SK-N-SH treated with all-trans-retinoic acid at 6 μM for 48 hours (cell line): Measurements from ENCODE around the gene PTX4.

Experiments
- ATAC-seq: fragments of 200-7000 bp; cut with Tn5 transposase; 3 replicates; pipeline ENCODE4 v1.9.1; 2020; ENCODE audit warnings: mild to moderate bottlenecking, moderate library complexity
- ARNTL ChIP-seq: fragments of 450-650 bp; formaldehyde crosslinking; IDR thresholded peaks from 2 replicates; pipeline ENCODE4 v1.5.0; 2020; ENCODE audit warnings: low read depth, mild to moderate bottlenecking, moderate library complexity, borderline replicate concordance
- BACH2 ChIP-seq: fragments of 250-450 bp; sonication (Bioruptor Pico); IDR thresholded peaks from 2 replicates; pipeline ENCODE4 v1.9.0; 2021; ENCODE audit warnings: mild to moderate bottlenecking, borderline replicate concordance
- CSDC2 ChIP-seq: fragments of 250-450 bp; sonication (Bioruptor Pico); IDR thresholded peaks from 2 replicates; pipeline ENCODE4 v1.5.0; 2020; ENCODE audit warnings: mild to moderate bottlenecking, moderate library complexity
- ESRRG ChIP-seq: fragments of 250-450 bp; sonication (Bioruptor Pico); IDR thresholded peaks from 2 replicates; pipeline ENCODE4 v1.6.1; 2021; ENCODE audit warnings: mild to moderate bottlenecking
- GLIS3 ChIP-seq: fragments of 250-450 bp; sonication (Bioruptor Pico); IDR thresholded peaks from 2 replicates; pipeline ENCODE4 v1.5.0; 2020; ENCODE audit warnings: mild to moderate bottlenecking, moderate library complexity
- ISL1 ChIP-seq: fragments of 250-450 bp; sonication (Bioruptor Pico); IDR thresholded peaks from 2 replicates; pipeline ENCODE4 v2.1.2; 2022; ENCODE audit warnings: mild to moderate bottlenecking, moderate library complexity
- OSR1 ChIP-seq: fragments of 250-450 bp; sonication (Bioruptor Pico); IDR thresholded peaks from 2 replicates; pipeline ENCODE4 v1.8.0; 2022; ENCODE audit warnings: moderate library complexity, mild to moderate bottlenecking, inconsistent platforms
- PPARA ChIP-seq: fragments of 250-450 bp; sonication (Bioruptor Pico); IDR thresholded peaks from 2 replicates; pipeline ENCODE4 v1.5.0; 2020; ENCODE audit warnings: mild to moderate bottlenecking, borderline replicate concordance
- SNAI2 ChIP-seq: fragments of 250-450 bp; sonication (Bioruptor Pico); IDR thresholded peaks from 2 replicates; pipeline ENCODE4 v1.5.0; 2020; ENCODE audit warnings: mild to moderate bottlenecking, moderate library complexity
- TOX ChIP-seq: fragments of 250-450 bp; sonication (Bioruptor Pico); IDR thresholded peaks from 2 replicates; pipeline ENCODE4 v1.8.0; 2021; ENCODE audit warnings: mild to moderate bottlenecking, moderate library complexity, borderline replicate concordance
- ZC3H10 ChIP-seq: fragments of 250-450 bp; sonication (Bioruptor Pico); IDR thresholded peaks from 2 replicates; pipeline ENCODE4 v1.5.1; 2021; ENCODE audit warnings: mild to moderate bottlenecking, moderate library complexity
- ZFP3 ChIP-seq: fragments of 250-450 bp; sonication (Bioruptor Pico); IDR thresholded peaks from 2 replicates; pipeline ENCODE4 v1.5.0; 2020; ENCODE audit warnings: mild to moderate bottlenecking, moderate library complexity
- ZFP30 ChIP-seq: fragments of 450-650 bp; formaldehyde crosslinking; IDR thresholded peaks from 2 replicates; pipeline ENCODE4 v1.5.0; 2022; ENCODE audit warnings: mild to moderate bottlenecking, moderate library complexity
- ZNF565 ChIP-seq: fragments of 450-650 bp; formaldehyde crosslinking; conservative IDR thresholded peaks from 2 replicates; pipeline ENCODE4 v1.5.0; 2020; ENCODE audit warnings: low read depth, mild to moderate bottlenecking, moderate library complexity
- ZNF70 ChIP-seq: fragments of 450-650 bp; formaldehyde crosslinking; IDR thresholded peaks from 2 replicates; pipeline ENCODE4 v1.5.0; 2020; ENCODE audit warnings: mild to moderate bottlenecking, moderate library complexity
- ZNF8 ChIP-seq: fragments of 450-650 bp; formaldehyde crosslinking; IDR thresholded peaks from 2 replicates; pipeline ENCODE4 v1.5.0; 2020; ENCODE audit warnings: mild to moderate bottlenecking, moderate library complexity
- TF ChIP-seq, protein P1 (sequence below): fragments of 250-450 bp; sonication (Bioruptor Pico); IDR thresholded peaks from 2 replicates; pipeline ENCODE4 v1.5.0; 2020; ENCODE audit warnings: mild to moderate bottlenecking, moderate library complexity
- TF ChIP-seq, protein P2 (sequence below): fragments of 250-450 bp; sonication (Bioruptor Pico); IDR thresholded peaks from 2 replicates; pipeline ENCODE4 v1.5.1; 2020; ENCODE audit warnings: low read depth, mild to moderate bottlenecking, moderate library complexity
- TF ChIP-seq, protein P3 (sequence below): fragments of 250-450 bp; sonication (Bioruptor Pico); IDR thresholded peaks from 2 replicates; pipeline ENCODE4 v1.8.0; 2020; ENCODE audit warnings: mild to moderate bottlenecking, moderate library complexity, borderline replicate concordance
- TF ChIP-seq, protein P4 (sequence below): fragments of 250-450 bp; sonication (Bioruptor Pico); IDR thresholded peaks from 2 replicates; pipeline ENCODE4 v1.8.0; 2021; ENCODE audit warnings: low read depth, mild to moderate bottlenecking, moderate library complexity, borderline replicate concordance
- TF ChIP-seq, protein P5 (sequence below): fragments of 250-450 bp; sonication (Bioruptor Pico); IDR thresholded peaks from 2 replicates; pipeline ENCODE4 v1.5.1; 2021; ENCODE audit warnings: mild to moderate bottlenecking, moderate library complexity

PTX4 gene

DNA sequence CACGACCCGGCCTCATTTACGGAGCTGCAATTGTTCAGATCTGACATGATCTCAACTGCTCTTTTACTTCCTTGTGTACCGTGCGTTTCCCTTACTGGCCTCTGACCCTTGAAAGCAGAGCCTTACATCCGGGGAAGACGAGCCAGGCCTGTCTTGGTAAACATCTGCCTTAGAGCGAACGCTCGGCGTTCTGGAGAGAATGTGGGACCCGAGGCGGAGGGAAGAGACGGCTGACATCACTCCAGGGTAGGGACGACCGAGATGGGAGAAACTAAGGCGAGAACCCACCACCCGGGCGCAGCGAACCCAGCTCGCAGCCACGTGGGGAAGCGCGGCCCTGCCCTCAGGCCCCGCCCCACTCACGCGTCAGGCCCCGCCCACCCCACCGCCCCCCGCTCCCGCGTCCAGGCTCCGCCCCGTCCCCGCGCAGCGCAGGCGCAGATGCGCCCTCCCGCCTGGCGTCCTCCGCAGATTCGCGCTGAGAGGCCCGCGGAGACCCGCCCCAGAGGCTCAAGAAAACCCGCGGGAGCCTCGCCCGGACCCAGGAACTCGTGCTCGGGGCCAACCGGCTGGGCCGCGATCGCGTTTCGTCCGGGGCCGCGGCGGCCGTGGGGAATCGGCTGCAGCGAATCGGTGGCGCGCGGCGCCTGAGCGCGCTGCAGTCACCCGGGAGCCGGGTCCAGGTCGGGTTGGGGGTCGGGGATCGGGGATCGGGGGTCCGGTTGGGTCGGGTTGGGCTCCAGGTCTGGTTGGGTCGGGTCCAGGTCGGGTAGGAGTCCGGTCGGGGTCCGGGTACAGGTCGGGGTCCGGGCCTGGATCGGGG, 4.4 kb upstream of the PTX4 start, which contains the start of gene TELO2:
TELO2 (plus strand) TSS at position 438 of the 823 bp plus-strand sequence. CDS start 922 bp downstream, outside the sequence.
- TF ChIP-seq ARNTL (CRISPR knock-in tag) (no peak), ZFP3 (CRISPR knock-in tag) (no peak), ESRRG (no peak), SNAI2 (no peak), CSDC2 (CRISPR knock-in tag) (no peak), ISL1 (no peak), ZNF8 (CRISPR knock-in tag) (no peak), GLIS3 (no peak)
- TF ChIP-seq, protein P1, sequence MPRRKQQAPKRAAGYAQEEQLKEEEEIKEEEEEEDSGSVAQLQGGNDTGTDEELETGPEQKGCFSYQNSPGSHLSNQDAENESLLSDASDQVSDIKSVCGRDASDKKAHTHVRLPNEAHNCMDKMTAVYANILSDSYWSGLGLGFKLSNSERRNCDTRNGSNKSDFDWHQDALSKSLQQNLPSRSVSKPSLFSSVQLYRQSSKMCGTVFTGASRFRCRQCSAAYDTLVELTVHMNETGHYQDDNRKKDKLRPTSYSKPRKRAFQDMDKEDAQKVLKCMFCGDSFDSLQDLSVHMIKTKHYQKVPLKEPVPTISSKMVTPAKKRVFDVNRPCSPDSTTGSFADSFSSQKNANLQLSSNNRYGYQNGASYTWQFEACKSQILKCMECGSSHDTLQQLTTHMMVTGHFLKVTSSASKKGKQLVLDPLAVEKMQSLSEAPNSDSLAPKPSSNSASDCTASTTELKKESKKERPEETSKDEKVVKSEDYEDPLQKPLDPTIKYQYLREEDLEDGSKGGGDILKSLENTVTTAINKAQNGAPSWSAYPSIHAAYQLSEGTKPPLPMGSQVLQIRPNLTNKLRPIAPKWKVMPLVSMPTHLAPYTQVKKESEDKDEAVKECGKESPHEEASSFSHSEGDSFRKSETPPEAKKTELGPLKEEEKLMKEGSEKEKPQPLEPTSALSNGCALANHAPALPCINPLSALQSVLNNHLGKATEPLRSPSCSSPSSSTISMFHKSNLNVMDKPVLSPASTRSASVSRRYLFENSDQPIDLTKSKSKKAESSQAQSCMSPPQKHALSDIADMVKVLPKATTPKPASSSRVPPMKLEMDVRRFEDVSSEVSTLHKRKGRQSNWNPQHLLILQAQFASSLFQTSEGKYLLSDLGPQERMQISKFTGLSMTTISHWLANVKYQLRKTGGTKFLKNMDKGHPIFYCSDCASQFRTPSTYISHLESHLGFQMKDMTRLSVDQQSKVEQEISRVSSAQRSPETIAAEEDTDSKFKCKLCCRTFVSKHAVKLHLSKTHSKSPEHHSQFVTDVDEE = no peak
- ATAC-seq = peak; percentile 76

DNA sequence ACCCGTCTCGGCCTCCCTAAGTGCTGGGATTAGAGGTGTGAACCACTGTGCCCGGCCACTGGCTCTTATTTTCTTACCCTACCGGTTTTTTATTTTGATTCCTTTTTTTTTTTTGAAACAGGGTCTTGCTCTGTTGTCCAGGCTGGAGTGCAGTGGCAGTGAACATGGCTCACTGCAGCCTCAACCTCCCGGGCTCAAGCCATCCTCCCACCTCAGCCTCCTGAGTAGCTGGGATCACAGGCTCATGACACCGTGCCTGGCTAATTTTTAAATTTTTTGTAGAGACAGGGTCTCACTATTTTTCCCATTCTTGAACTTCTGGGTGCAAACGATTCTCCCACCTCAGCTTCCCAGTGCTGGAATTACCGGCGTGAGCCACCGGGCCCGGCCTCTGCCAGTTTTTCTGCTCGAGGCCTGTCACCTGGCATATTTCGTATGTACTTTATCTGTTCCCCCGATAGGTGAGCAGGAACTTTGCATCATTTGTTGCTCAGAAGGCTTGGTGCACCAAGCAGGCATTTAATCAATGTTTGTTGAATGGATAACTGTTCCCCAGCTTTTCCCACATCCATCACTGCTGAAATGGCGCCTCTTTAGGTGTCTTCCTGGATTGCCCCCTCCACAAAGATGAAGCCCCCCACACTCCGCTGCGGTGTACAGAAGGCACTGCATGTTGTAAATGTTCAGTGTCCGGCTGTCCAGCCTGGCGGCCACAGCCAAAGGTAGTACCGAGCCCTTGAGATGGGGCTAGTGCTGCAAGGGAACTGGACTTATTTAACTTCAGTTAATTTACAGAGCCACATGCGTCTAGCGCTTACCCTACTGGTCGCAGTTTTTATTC, 3.6 kb upstream of the PTX4 start:
- ATAC-seq = no peak
- TF ChIP-seq, protein P2, sequence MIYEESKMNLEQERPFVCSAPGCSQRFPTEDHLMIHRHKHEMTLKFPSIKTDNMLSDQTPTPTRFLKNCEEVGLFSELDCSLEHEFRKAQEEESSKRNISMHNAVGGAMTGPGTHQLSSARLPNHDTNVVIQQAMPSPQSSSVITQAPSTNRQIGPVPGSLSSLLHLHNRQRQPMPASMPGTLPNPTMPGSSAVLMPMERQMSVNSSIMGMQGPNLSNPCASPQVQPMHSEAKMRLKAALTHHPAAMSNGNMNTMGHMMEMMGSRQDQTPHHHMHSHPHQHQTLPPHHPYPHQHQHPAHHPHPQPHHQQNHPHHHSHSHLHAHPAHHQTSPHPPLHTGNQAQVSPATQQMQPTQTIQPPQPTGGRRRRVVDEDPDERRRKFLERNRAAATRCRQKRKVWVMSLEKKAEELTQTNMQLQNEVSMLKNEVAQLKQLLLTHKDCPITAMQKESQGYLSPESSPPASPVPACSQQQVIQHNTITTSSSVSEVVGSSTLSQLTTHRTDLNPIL (CRISPR knock-in tag) = no peak
- TF ChIP-seq BACH2 (no peak), GLIS3 (no peak), ZFP30 (CRISPR knock-in tag) (no peak), ZNF8 (CRISPR knock-in tag) (no peak), ESRRG (no peak), ZNF70 (CRISPR knock-in tag) (no peak), ZNF565 (CRISPR knock-in tag) (no peak), ZC3H10 (no peak), PPARA (CRISPR knock-in tag) (no peak), SNAI2 (no peak), CSDC2 (CRISPR knock-in tag) (no peak), TOX (CRISPR knock-in tag) (no peak), OSR1 (CRISPR knock-in tag) (no peak), ISL1 (no peak), ZFP3 (CRISPR knock-in tag) (no peak)
- TF ChIP-seq, protein P3, sequence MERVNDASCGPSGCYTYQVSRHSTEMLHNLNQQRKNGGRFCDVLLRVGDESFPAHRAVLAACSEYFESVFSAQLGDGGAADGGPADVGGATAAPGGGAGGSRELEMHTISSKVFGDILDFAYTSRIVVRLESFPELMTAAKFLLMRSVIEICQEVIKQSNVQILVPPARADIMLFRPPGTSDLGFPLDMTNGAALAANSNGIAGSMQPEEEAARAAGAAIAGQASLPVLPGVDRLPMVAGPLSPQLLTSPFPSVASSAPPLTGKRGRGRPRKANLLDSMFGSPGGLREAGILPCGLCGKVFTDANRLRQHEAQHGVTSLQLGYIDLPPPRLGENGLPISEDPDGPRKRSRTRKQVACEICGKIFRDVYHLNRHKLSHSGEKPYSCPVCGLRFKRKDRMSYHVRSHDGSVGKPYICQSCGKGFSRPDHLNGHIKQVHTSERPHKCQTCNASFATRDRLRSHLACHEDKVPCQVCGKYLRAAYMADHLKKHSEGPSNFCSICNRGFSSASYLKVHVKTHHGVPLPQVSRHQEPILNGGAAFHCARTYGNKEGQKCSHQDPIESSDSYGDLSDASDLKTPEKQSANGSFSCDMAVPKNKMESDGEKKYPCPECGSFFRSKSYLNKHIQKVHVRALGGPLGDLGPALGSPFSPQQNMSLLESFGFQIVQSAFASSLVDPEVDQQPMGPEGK (CRISPR knock-in tag) = no peak
- TF ChIP-seq, protein P4, sequence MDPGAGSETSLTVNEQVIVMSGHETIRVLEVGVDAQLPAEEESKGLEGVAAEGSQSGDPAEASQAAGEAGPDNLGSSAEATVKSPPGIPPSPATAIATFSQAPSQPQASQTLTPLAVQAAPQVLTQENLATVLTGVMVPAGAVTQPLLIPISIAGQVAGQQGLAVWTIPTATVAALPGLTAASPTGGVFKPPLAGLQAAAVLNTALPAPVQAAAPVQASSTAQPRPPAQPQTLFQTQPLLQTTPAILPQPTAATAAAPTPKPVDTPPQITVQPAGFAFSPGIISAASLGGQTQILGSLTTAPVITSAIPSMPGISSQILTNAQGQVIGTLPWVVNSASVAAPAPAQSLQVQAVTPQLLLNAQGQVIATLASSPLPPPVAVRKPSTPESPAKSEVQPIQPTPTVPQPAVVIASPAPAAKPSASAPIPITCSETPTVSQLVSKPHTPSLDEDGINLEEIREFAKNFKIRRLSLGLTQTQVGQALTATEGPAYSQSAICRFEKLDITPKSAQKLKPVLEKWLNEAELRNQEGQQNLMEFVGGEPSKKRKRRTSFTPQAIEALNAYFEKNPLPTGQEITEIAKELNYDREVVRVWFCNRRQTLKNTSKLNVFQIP (CRISPR knock-in tag) = no peak
- TF ChIP-seq, protein P1 = no peak
- TF ChIP-seq, protein P5, sequence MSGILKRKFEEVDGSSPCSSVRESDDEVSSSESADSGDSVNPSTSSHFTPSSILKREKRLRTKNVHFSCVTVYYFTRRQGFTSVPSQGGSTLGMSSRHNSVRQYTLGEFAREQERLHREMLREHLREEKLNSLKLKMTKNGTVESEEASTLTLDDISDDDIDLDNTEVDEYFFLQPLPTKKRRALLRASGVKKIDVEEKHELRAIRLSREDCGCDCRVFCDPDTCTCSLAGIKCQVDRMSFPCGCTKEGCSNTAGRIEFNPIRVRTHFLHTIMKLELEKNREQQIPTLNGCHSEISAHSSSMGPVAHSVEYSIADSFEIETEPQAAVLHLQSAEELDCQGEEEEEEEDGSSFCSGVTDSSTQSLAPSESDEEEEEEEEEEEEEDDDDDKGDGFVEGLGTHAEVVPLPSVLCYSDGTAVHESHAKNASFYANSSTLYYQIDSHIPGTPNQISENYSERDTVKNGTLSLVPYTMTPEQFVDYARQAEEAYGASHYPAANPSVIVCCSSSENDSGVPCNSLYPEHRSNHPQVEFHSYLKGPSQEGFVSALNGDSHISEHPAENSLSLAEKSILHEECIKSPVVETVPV (CRISPR knock-in tag) = no peak
